ENCODE measurements around the gene FBXO10.

The FBXO10 gene

DNA sequence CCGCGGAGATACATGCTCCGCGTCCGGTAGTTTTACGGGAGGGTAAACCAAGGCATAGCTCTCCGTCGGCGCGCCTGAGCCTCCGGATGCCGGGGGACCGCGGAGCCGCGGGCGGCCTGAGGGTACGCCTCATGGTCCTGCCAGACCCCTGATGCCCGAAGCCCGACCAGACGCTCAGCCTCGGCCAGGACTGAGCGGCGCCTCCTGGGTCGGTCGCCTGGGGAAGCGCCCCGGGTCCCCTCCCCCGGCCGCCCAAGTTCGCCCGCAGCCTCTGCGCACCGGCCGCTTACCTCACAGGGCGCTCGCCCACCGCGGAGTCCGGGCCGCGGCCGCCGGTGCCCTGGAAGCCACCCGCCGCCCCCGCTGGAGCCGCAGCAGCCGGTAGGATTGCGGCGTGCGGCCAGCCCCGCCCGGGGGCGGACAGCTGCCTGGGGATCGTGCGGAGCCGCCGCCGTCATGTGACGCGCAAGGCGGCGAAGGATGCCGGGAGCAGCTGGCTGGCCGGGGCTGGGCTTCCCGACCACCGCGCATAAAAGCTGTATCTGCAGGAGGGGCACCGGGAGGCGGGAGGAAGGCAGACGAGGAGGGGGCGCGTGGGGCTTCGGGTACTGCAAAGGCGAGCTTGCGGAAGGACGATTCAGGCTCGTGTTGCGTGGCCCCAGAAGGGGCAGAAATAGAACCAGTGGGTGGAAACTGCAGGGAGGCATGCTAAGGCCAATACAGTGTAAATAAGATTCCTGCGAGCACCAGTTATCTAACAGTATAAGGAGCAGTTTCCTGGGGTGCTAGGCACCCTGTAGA is at the start of gene FBXO10:
TSS of gene FBXO10 (minus strand) at position 460 of the 801 bp plus-strand sequence. CDS start 34,612 bp downstream, outside the sequence.
- Histone ChIP-seq H3K4me3 (ENCODE audit: low read depth in 1 of 2, low read length in 2 of 2) (peak within 1 kb of the TSS; percentile 71 to 80), H3K27ac (ENCODE audit: low read length) (peak within 1 kb of the TSS; percentile 73), H3K4me1 (ENCODE audit: control insufficient read depth in 1 of 2, insufficient read depth in 2 of 2, low read length in 2 of 2) (peaks cover 7 to 12% of the 10 kb centered on the region in 2 donors), H3K9me3 (ENCODE audit: control insufficient read depth in 1 of 2, low read length in 2 of 2) (no peaks in the 10 kb centered on the region), H3K36me3 (ENCODE audit: control insufficient read depth in 1 of 2, insufficient read depth in 2 of 2, low read length in 2 of 2) (peaks cover 0 to 4% of the 10 kb centered on the region in 2 donors), H3K27me3 (ENCODE audit: low read depth, low read length) (no peaks in the 10 kb centered on the region)

GRCh38 chr9:37625758-37626147 is 49.6 kb upstream of the FBXO10 start:
- H3K4me1 ChIP-seq (ENCODE audit: control insufficient read depth in 1 of 2, insufficient read depth in 2 of 2, low read length in 2 of 2): no peaks in the 10 kb centered on the region
- H3K36me3 ChIP-seq (ENCODE audit: control insufficient read depth in 1 of 2, insufficient read depth in 2 of 2, low read length in 2 of 2): no peaks in the 10 kb centered on the region
- H3K27me3 ChIP-seq (ENCODE audit: low read depth, low read length): no peaks in the 10 kb centered on the region
- H3K4me3 ChIP-seq (ENCODE audit: low read depth in 1 of 2, low read length in 2 of 2): no peak overlapping the region
- no peaks in the 10 kb centered on the region for H3K9me3 ChIP-seq (ENCODE audit: control insufficient read depth in 1 of 2, low read length in 2 of 2)
- no peak overlapping the region for H3K27ac ChIP-seq (ENCODE audit: low read length)

GRCh38 chr9:37625036-37625757 is 49.0 kb upstream of the FBXO10 start:
- Histone ChIP-seq H3K27me3 (ENCODE audit: low read depth, low read length) (no peaks in the 10 kb centered on the region), H3K4me3 (ENCODE audit: low read depth in 1 of 2, low read length in 2 of 2) (no peak overlapping the region), H3K4me1 (ENCODE audit: control insufficient read depth in 1 of 2, insufficient read depth in 2 of 2, low read length in 2 of 2) (no peaks in the 10 kb centered on the region), H3K27ac (ENCODE audit: low read length) (no peak overlapping the region), H3K9me3 (ENCODE audit: control insufficient read depth in 1 of 2, low read length in 2 of 2) (no peaks in the 10 kb centered on the region), H3K36me3 (ENCODE audit: control insufficient read depth in 1 of 2, insufficient read depth in 2 of 2, low read length in 2 of 2) (no peaks in the 10 kb centered on the region)

DNA sequence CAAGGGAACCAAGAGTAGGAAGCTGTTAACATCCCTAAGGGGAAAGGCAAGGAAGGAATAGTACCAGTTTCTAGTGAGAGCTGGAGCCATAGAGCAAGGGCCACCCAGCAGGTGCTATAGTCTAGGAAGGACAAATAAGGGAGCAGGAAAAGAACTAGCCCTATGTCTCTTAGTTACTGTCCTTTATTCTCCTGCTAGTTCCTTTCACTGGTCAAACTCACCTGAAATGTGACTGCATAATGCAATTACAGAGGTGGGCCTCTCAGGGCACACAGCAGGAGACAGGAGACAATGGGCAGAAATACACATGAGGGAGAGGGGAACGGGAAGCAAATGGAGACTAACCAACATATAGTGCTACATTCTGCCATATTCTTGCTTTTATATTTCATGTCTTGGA is 47.9 kb upstream of the FBXO10 start:
- Histone ChIP-seq H3K4me3 (ENCODE audit: low read depth in 1 of 2, low read length in 2 of 2) (no peak overlapping the region), H3K27ac (ENCODE audit: low read length) (no peak overlapping the region), H3K9me3 (ENCODE audit: control insufficient read depth in 1 of 2, low read length in 2 of 2) (no peaks in the 10 kb centered on the region), H3K27me3 (ENCODE audit: low read depth, low read length) (no peaks in the 10 kb centered on the region), H3K36me3 (ENCODE audit: control insufficient read depth in 1 of 2, insufficient read depth in 2 of 2, low read length in 2 of 2) (no peaks in the 10 kb centered on the region), H3K4me1 (ENCODE audit: control insufficient read depth in 1 of 2, insufficient read depth in 2 of 2, low read length in 2 of 2) (no peaks in the 10 kb centered on the region)

- no peaks in the 10 kb centered on the region for H3K36me3 ChIP-seq (ENCODE audit: control insufficient read depth in 1 of 2, insufficient read depth in 2 of 2, low read length in 2 of 2)
- no peaks in the 10 kb centered on the region for H3K4me1 ChIP-seq (ENCODE audit: control insufficient read depth in 1 of 2, insufficient read depth in 2 of 2, low read length in 2 of 2)
- no peak overlapping the region for H3K4me3 ChIP-seq (ENCODE audit: low read depth in 1 of 2, low read length in 2 of 2)
- H3K9me3 ChIP-seq (ENCODE audit: control insufficient read depth in 1 of 2, low read length in 2 of 2): no peaks in the 10 kb centered on the region
- H3K27me3 ChIP-seq (ENCODE audit: low read depth, low read length): no peaks in the 10 kb centered on the region
- H3K27ac ChIP-seq (ENCODE audit: low read length): no peak overlapping the region
Observed at GRCh38 chr9:37623267-37623666, 47.1 kb upstream of the FBXO10 start.

GRCh38 chr9:37622462-37622861 is 46.3 kb upstream of the FBXO10 start:
- H3K4me3 ChIP-seq (ENCODE audit: low read depth in 1 of 2, low read length in 2 of 2): no peak overlapping the region
- H3K36me3 ChIP-seq (ENCODE audit: control insufficient read depth in 1 of 2, insufficient read depth in 2 of 2, low read length in 2 of 2): no peaks in the 10 kb centered on the region
- no peaks in the 10 kb centered on the region for H3K9me3 ChIP-seq (ENCODE audit: control insufficient read depth in 1 of 2, low read length in 2 of 2)
- no peaks in the 10 kb centered on the region for H3K4me1 ChIP-seq (ENCODE audit: control insufficient read depth in 1 of 2, insufficient read depth in 2 of 2, low read length in 2 of 2)
- H3K27me3 ChIP-seq (ENCODE audit: low read depth, low read length): no peaks in the 10 kb centered on the region
- H3K27ac ChIP-seq (ENCODE audit: low read length): no peak overlapping the region

DNA sequence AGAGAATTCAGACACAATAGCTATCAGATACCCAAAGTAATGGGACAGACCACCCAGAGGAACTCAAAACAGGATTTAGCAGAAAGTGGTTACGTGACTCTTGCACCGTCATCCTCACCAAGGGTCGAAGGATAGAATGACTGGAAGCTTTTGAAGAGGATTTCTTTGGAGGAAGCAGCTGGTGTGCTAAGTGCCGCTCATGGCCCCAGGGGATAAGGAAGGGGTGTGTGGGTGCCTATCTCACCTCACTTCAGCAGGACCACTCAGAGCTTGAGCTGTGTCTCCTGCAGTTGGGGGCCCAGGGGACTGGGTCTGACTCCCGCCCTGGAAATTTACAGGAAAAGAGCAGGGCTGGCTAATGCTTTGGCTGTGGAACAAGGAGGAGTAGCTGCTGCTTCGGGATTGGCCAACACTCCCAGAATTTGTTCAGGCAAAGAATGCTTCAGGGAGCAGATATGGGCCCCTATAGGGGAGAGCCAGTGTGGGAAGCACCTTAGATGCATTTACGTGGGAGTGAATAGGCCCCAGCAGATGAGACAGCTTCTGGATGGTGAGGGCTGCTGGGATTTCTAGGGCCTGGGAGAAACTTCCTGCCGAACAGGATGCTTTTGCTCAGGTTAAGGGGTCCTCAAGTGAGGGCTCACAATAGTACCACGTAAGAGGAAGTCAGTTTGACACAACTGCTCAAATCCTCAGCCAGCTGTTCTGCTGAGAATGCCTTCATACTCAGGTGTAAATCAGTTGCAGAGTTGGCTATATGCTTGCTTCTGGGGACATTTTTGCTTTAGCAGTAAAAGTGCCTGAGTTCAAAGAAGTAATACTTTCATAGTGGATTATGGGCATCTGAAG is 45.3 kb upstream of the FBXO10 start:
- no peak overlapping the region for H3K4me3 ChIP-seq (ENCODE audit: low read depth in 1 of 2, low read length in 2 of 2)
- no peaks in the 10 kb centered on the region for H3K36me3 ChIP-seq (ENCODE audit: control insufficient read depth in 1 of 2, insufficient read depth in 2 of 2, low read length in 2 of 2)
- no peaks in the 10 kb centered on the region for H3K27me3 ChIP-seq (ENCODE audit: low read depth, low read length)
- no peak overlapping the region for H3K27ac ChIP-seq (ENCODE audit: low read length)
- no peaks in the 10 kb centered on the region for H3K4me1 ChIP-seq (ENCODE audit: control insufficient read depth in 1 of 2, insufficient read depth in 2 of 2, low read length in 2 of 2)
- H3K9me3 ChIP-seq (ENCODE audit: control insufficient read depth in 1 of 2, low read length in 2 of 2): no peaks in the 10 kb centered on the region

DNA sequence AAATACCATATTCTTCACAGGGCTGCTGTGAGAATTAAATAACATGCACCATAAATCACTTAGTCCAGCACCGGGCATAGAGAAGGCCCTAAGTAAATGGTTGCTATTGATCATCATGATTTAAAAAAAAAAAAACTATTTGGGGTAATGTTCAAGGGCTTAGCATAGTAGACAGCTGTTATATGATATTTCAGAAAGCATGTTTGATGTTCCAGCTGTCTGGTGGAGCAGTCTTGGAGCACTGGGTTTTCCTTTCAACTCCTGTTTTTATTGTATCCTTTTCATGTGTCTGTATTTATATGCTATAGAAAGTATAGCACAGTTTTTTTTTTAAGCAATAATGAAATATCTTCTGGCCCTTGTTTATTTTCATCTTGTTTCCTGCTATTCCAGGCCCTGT is 44.2 kb upstream of the FBXO10 start:
- Histone ChIP-seq H3K9me3 (ENCODE audit: control insufficient read depth in 1 of 2, low read length in 2 of 2) (no peaks in the 10 kb centered on the region), H3K27me3 (ENCODE audit: low read depth, low read length) (no peaks in the 10 kb centered on the region), H3K4me1 (ENCODE audit: control insufficient read depth in 1 of 2, insufficient read depth in 2 of 2, low read length in 2 of 2) (no peaks in the 10 kb centered on the region), H3K36me3 (ENCODE audit: control insufficient read depth in 1 of 2, insufficient read depth in 2 of 2, low read length in 2 of 2) (no peaks in the 10 kb centered on the region), H3K4me3 (ENCODE audit: low read depth in 1 of 2, low read length in 2 of 2) (no peak overlapping the region), H3K27ac (ENCODE audit: low read length) (no peak overlapping the region)

DNA sequence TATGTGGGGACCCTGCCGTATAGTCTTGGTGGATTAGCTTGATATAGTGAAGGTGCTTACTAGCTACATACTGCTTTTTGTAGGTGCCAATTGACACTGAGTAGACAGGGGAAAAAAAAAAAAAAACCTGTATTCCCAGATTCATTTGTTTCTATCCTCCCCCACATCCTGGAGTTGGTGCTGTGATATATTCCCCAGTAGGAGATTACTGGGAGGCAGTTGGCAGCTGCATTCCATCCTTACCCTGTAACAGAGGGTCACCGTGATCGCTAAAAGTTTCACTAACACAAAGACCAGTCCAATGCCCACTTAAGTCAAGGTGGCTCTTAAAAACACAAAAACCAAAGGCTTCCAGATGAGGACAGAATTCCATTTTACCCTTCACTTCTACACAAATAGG is 43.6 kb upstream of the FBXO10 start:
- H3K4me1 ChIP-seq (ENCODE audit: control insufficient read depth in 1 of 2, insufficient read depth in 2 of 2, low read length in 2 of 2): no peaks in the 10 kb centered on the region
- no peaks in the 10 kb centered on the region for H3K36me3 ChIP-seq (ENCODE audit: control insufficient read depth in 1 of 2, insufficient read depth in 2 of 2, low read length in 2 of 2)
- H3K4me3 ChIP-seq (ENCODE audit: low read depth in 1 of 2, low read length in 2 of 2): no peak overlapping the region
- no peaks in the 10 kb centered on the region for H3K27me3 ChIP-seq (ENCODE audit: low read depth, low read length)
- H3K9me3 ChIP-seq (ENCODE audit: control insufficient read depth in 1 of 2, low read length in 2 of 2): no peaks in the 10 kb centered on the region
- no peak overlapping the region for H3K27ac ChIP-seq (ENCODE audit: low read length)

DNA sequence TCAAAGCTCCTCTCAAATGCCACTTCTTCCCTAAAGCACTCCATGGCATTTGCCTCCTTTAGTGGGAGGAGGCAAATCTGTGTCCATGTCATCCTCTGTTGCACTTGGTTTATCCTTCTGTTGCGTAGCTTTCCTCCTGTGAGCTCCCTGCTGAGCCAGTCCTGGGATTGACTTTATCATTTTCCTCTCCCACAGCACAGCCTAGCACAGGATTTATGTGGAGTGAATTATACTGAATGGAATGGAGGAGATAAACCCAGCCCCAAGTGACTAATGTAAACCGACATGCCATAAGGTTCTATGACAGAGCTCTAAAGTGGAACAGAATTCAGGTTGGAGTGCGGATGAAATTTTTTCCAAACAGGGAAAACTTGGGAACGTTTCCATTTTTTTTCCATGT is 42.6 kb upstream of the FBXO10 start:
- no peak overlapping the region for H3K4me3 ChIP-seq (ENCODE audit: low read depth in 1 of 2, low read length in 2 of 2)

DNA sequence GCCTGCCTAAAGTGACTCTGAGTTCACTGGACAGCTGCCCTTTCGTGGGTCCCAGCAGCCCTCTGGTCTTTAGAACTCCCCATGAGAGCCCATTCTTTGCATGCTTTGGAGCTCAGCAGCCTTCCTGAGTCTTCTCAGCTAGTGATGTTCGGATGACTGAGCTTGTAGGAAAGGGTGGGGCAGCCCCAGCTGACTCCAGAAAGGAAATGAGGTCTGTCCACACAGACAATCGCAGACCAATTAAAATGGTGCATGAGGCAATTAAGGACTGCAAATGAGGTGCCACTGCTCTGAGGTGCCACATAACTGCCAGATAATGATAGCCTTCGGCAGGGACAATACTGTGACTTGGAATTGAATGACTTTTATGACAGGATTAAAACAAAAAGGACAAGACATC is 41.7 kb upstream of the FBXO10 start:
- H3K4me1 ChIP-seq (ENCODE audit: control insufficient read depth in 1 of 2, insufficient read depth in 2 of 2, low read length in 2 of 2): no peaks in the 10 kb centered on the region
- H3K27ac ChIP-seq (ENCODE audit: low read length): no peak overlapping the region
- no peak overlapping the region for H3K4me3 ChIP-seq (ENCODE audit: low read depth in 1 of 2, low read length in 2 of 2)
- no peaks in the 10 kb centered on the region for H3K36me3 ChIP-seq (ENCODE audit: control insufficient read depth in 1 of 2, insufficient read depth in 2 of 2, low read length in 2 of 2)
- H3K27me3 ChIP-seq (ENCODE audit: low read depth, low read length): no peaks in the 10 kb centered on the region
- no peaks in the 10 kb centered on the region for H3K9me3 ChIP-seq (ENCODE audit: control insufficient read depth in 1 of 2, low read length in 2 of 2)

More for the DNA sequence above, 42.6 kb upstream of the FBXO10 start:
- no peaks in the 10 kb centered on the region for H3K9me3 ChIP-seq (ENCODE audit: control insufficient read depth in 1 of 2, low read length in 2 of 2)
- H3K27me3 ChIP-seq (ENCODE audit: low read depth, low read length): no peaks in the 10 kb centered on the region
- H3K27ac ChIP-seq (ENCODE audit: low read length): no peak overlapping the region
- no peaks in the 10 kb centered on the region for H3K36me3 ChIP-seq (ENCODE audit: control insufficient read depth in 1 of 2, insufficient read depth in 2 of 2, low read length in 2 of 2)
- no peaks in the 10 kb centered on the region for H3K4me1 ChIP-seq (ENCODE audit: control insufficient read depth in 1 of 2, insufficient read depth in 2 of 2, low read length in 2 of 2)

Measured in muscle layer of duodenum (tissue), 2 donors.